Aorta (tissue), 5 donors: ENCODE measurements around the gene USP40. TPM values are rescaled to one million over a fixed set of nuclear protein-coding genes. Genes with fewer than 3 reads are reported as not detected.

Experiments used
- ATAC-seq: fragments of 200-7000 bp; cut with Tn5 transposase; one replicate; pipeline ENCODE4 v1.9.1; 2022; ENCODE audit warnings: moderate library complexity; ENCODE audit not compliant: low FRiP score
- DNase-seq, 2 donors: peaks; one replicate each; pipeline ENCODE4 v3.0.0-alpha.2; 2020
- H3K27ac ChIP-seq, 2 donors: one replicate each; pipeline ENCODE4 v1.5.1; 2013; ENCODE audit warnings: low read length in 2 of 2, mild to moderate bottlenecking in 2 of 2, moderate library complexity in 2 of 2, control low read depth in 1 of 2, inconsistent platforms in 1 of 2, low read depth in 1 of 2
- H3K27me3 ChIP-seq, 2 donors: one replicate each; pipeline ENCODE4 v1.6.1; 2013; ENCODE audit warnings: control low read depth in 1 of 2, low read length in 1 of 2, mild to moderate bottlenecking in 1 of 2, moderate library complexity in 1 of 2; ENCODE audit not compliant: insufficient read depth in 2 of 2, control insufficient read depth in 1 of 2
- H3K36me3 ChIP-seq, 2 donors: one replicate each; pipeline ENCODE4 v1.6.1; 2013; ENCODE audit warnings: control low read depth in 1 of 2, low read length in 1 of 2, mild to moderate bottlenecking in 1 of 2; ENCODE audit not compliant: insufficient read depth in 2 of 2, control insufficient read depth in 1 of 2
- H3K4me1 ChIP-seq, 2 donors: one replicate each; pipeline ENCODE4 v1.6.1; 2013; ENCODE audit warnings: low read length in 2 of 2, control low read depth in 1 of 2, mild to moderate bottlenecking in 1 of 2, moderate library complexity in 1 of 2; ENCODE audit not compliant: insufficient read depth in 2 of 2, control insufficient read depth in 1 of 2
- H3K4me3 ChIP-seq, 2 donors: one replicate each; pipeline ENCODE4 v1.5.1; 2013; ENCODE audit warnings: low read length in 2 of 2, control low read depth in 1 of 2, mild to moderate bottlenecking in 1 of 2
- H3K9me3 ChIP-seq: one replicate; pipeline ENCODE4 v1.6.1; 2013; ENCODE audit warnings: mild to moderate bottlenecking, low read length; ENCODE audit not compliant: control insufficient read depth
- WGBS, 2 donors: extraction: QIAGEN DNeasy Blood & Tissue Kit; methylation state at CpG; one replicate each; pipeline ENCODE4 v1.1.7; 2013; 5-methylcytosine and 5-hydroxymethylcytosine counted together
- intact Hi-C, 2 donors: fragments of 100-400 bp; cut with DNase I; formaldehyde crosslinking; loops; one replicate each; pipeline versions ENCODE4 v1.14.2 to v1.15.0; 2022
- polyA plus RNA-seq, 2 donors: library from polyadenylated mRNA; stranded (reverse); fragments of 200-250 nt; gene quantifications; one replicate each; pipeline ENCODE4 v1.2.3, GENCODE V29; 2013
- total RNA-seq, 2 donors: library from RNA; stranded (reverse); fragmentation: NEBNext Ultra II Directional; extraction: Animal tissue kit (Norgen Biotek cat#: 25700); gene quantifications; one replicate each; pipeline ENCODE4 v1.2.1, GENCODE V29; 2021
- donor health status: healthy with polysubstance abuse.
- donor health status: Bipolar disorder and iron deficiency.
- donor health status: DM: no; HTN: no; CAD: no.
- donor health status: DM: no; HTN: no; CAD: no.
- donor health status: DM: yes; HTN: yes; CAD: no.

Gene USP40
- total and polyA plus RNA-seq, 4 donors: 11.4 to 52.6 (median 30.0) TPM

DNA sequence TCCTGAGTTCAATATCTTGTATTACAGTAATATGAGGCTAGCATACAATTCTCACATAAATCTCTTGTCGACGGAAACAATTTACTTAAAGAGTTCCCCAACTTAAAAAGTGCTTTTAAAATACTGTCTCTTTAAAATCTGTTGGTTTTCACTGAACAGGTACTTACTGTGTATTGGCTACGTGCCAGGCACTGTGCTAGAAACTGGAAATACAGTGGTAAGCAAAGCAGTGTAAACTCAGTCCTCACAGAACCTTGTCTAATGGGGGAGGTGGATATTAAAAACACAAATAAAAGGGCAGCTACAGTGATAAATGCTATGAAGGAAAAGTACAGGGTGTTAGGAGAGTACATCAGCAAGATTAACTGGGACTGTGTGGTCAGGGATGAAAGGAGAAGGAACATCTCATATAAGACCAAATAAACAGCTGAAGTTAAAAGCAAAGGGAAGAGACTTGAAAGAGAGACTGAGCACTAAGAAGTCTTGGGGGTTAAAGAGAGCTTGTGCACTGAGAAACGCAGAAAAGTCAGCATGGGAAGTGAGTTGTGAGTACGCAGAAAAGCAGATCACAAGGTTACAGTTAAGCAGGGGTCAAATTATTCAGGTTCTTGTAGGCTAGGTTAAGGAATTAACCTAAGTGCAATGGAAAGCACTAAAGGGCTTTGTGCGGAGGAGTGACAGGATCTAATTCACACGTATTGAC, 52.5 kb downstream of the USP40 start:
- no peak for ATAC-seq
- intact Hi-C loops: no loop called here
- no peaks in the 10 kb centered on the region for H3K36me3 ChIP-seq
- no peak overlapping the region for H3K4me3 ChIP-seq
- no peaks in the 10 kb centered on the region for H3K4me1 ChIP-seq
- H3K9me3 ChIP-seq: no peaks in the 10 kb centered on the region
- DNase-seq: no peak
- H3K27me3 ChIP-seq: no peaks in the 10 kb centered on the region
- WGBS, 2 donors: 75% methylated on average over 7 of the region's 7 CpGs
- H3K27ac ChIP-seq: no peak overlapping the region

- Histone ChIP-seq H3K4me3 (no peak overlapping the region), H3K4me1 (no peaks in the 10 kb centered on the region), H3K36me3 (peaks cover 0 to 3% of the 10 kb centered on the region in 2 donors), H3K27ac (no peak overlapping the region), H3K27me3 (no peaks in the 10 kb centered on the region), H3K9me3 (no peaks in the 10 kb centered on the region)
- intact Hi-C loops: no loop called here
- DNase-seq (no peak), ATAC-seq (no peak)
- 96 to 97% methylated on average over 1 of the region's 1 CpG for WGBS, 2 donors
Measured at GRCh38 chr2:233503947-233504637, 62.5 kb downstream of the USP40 start.

DNA sequence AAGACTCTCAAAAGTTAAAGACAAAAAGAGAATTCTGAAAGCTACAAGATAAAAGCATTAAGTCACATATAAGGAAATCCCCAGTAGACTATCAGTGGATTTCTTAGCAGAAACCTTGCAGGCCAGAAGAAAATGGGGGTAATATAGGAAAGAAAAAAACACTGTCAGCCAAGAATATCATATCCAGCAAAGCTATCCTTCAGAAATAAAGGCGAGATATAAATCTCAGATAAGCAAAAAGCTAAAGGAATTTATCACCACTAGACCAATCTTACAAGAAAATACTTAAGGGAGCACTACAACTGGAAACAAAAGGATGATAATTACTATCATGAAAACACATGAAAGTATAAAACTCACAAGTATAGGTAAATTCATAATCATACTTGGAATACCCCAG, 63.1 kb downstream of the USP40 start:
- WGBS, 2 donors: 99 to 100% methylated on average over 1 of the region's 1 CpG
- peaks cover 0 to 3% of the 10 kb centered on the region in 2 donors for H3K36me3 ChIP-seq

DNA sequence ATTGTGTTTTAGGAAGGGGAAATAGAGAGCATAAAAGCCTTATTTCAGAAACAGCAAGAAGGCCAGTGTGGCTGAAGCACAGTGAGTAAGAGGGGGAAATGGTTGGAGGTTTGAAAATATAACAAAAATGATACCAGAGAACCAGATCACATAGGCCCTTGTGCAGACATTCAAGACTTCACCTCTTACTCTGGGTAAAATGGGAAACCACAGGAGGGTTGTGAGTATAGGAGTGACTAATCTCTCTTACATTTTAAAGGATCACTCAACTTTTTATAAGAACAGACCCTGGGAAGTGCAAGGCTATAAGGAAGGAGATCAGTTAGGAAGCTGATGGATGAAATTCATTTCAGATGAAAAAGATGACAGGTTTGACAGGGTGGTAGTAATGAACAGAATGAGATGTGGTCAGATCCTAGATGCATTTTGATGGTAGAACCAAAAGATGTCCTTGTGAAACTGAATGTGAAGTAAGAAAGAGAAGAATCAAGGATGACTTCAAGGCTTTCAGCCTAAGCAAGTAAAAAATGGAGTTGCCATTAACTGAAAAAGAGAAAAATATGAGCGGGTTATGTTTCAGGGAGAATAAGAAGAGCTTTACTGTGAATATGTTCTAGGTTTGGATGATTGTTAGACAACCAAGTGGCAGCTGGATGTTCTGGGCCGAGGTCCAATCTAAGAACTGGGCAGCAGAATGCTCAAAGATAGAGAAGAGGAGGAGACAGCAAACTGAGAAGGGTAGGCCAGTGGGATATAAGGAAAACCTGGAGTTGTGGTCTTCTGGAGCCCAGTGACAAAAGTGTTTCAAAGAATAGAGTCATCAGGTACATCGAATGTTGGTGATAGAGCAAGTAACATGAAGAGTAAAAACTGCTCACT, 65.1 kb downstream of the USP40 start:
- 91 to 93% methylated on average over 3 of the region's 3 CpGs for WGBS, 2 donors
- no peaks in the 10 kb centered on the region for H3K4me1 ChIP-seq
- H3K9me3 ChIP-seq: no peaks in the 10 kb centered on the region
- no peak overlapping the region for H3K27ac ChIP-seq
- no peak for ATAC-seq
- H3K36me3 ChIP-seq: peaks cover 0 to 6% of the 10 kb centered on the region in 2 donors
- H3K27me3 ChIP-seq: no peaks in the 10 kb centered on the region
- H3K4me3 ChIP-seq: no peak overlapping the region
- intact Hi-C loops: no loop called here
- no peak for DNase-seq

More for the DNA sequence above, 63.1 kb downstream of the USP40 start:
- H3K9me3 ChIP-seq: no peaks in the 10 kb centered on the region
- no peak overlapping the region for H3K27ac ChIP-seq
- ATAC-seq (no peak), DNase-seq (no peak)
- H3K4me1 ChIP-seq: no peaks in the 10 kb centered on the region
- intact Hi-C loops: no loop called here
- no peaks in the 10 kb centered on the region for H3K27me3 ChIP-seq
- no peak overlapping the region for H3K4me3 ChIP-seq

- intact Hi-C loops: no loop called here
- Histone ChIP-seq H3K27ac (no peak overlapping the region), H3K36me3 (peaks cover 0 to 6% of the 10 kb centered on the region in 2 donors), H3K4me3 (no peak overlapping the region), H3K9me3 (no peaks in the 10 kb centered on the region), H3K27me3 (no peaks in the 10 kb centered on the region), H3K4me1 (no peaks in the 10 kb centered on the region)
- ATAC-seq (no peak), DNase-seq (no peak)
- WGBS, 2 donors: 69 to 73% methylated on average over 2 of the region's 2 CpGs
Measured at GRCh38 chr2:233499928-233500327, 66.7 kb downstream of the USP40 start.

DNA sequence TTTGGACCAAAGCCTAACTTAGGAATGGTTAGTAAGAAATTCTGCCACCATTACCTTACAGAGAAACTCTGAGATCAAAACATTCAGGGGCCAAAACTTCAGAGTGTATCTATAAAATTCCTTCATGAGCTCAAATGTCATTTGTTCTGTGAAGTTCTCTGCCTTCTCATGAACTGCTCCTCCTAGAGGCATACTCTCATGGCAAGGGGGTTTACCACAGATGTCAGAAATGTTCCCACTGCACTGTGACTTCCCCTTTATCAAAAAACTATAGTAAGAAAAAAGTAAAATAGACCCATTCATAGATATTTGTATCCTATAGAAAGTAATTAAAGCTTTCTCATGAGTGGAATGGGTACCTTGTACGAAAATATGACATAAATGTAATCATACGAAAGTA, 68.5 kb downstream of the USP40 start:
- H3K27ac ChIP-seq: no peak overlapping the region
- H3K9me3 ChIP-seq: no peaks in the 10 kb centered on the region
- WGBS, 2 donors: 94 to 96% methylated on average over 2 of the region's 2 CpGs
- no peak overlapping the region for H3K4me3 ChIP-seq
- intact Hi-C loops: no loop called here
- no peak for ATAC-seq
- H3K27me3 ChIP-seq: no peaks in the 10 kb centered on the region
- H3K4me1 ChIP-seq: no peaks in the 10 kb centered on the region
- H3K36me3 ChIP-seq: peaks cover 0 to 6% of the 10 kb centered on the region in 2 donors
- DNase-seq: no peak

DNA sequence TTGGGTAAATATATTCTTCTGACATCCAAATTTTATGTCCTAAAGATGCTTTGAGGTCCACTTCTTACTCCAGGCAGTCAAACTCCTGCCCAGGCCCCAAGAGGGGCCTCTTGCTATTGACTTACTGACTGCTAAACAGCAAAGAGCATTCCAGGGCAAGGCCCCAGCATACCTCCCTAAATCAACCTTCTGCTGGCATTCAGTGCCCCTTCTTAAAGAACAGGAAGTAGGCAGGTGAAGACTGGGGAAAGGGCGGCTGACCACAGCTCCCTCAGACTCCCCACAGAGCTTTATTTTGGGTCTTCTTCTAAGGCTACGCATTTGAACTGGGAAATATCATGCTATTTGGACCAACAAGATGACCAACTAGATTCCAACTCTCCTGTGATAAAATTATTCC, 68.9 kb downstream of the USP40 start:
- DNase-seq (peak in 1 of 2 donors; percentile 50), ATAC-seq (no peak)
- Histone ChIP-seq H3K27me3 (no peaks in the 10 kb centered on the region), H3K27ac (no peak overlapping the region), H3K36me3 (peaks cover 0 to 6% of the 10 kb centered on the region in 2 donors), H3K9me3 (no peaks in the 10 kb centered on the region), H3K4me3 (no peak overlapping the region), H3K4me1 (no peaks in the 10 kb centered on the region)
- intact Hi-C loops: no loop called here
- WGBS, 2 donors: 97 to 100% methylated on average over 2 of the region's 2 CpGs

GRCh38 chr2:233495503-233496496, 70.8 kb downstream of the USP40 start:
- no peak overlapping the region for H3K27ac ChIP-seq
- ATAC-seq (no peak), DNase-seq (no peak)
- no peaks in the 10 kb centered on the region for H3K9me3 ChIP-seq
- H3K4me3 ChIP-seq: no peak overlapping the region
- no peaks in the 10 kb centered on the region for H3K27me3 ChIP-seq
- no peaks in the 10 kb centered on the region for H3K4me1 ChIP-seq
- H3K36me3 ChIP-seq: peaks cover 0 to 4% of the 10 kb centered on the region in 2 donors
- intact Hi-C loops: no loop called here
- 88 to 92% methylated on average over 10 of the region's 10 CpGs for WGBS, 2 donors
